ENCODE data around the gene RPS2. TPM values are rescaled to one million over a fixed set of nuclear protein-coding genes. Genes with fewer than 3 reads are reported as not detected.

RPS2 gene
- total RNA-seq, 2 experiments from 2014 or later: 2,461 to 3,120 TPM

DNA sequence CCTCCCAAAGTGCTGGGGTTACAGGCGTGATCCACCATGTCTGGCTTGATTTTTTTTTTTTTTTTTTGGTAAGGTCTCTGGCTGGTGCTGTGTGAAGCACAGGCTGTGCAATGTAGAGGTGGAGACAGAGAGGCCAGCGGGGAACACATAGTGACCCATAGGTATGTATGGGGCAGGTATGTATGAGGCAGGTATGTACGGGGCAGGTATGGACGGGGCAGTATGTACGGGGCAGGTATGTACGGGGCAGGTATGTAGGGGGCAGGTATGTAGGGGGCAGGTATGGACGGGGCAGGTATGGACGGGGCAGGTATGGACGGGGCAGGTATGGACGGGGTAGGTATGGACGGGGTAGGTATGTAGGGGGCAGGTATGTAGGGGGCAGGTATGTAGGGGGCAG lies 15.1 kb downstream of the RPS2 start:
- CTCF ChIA-PET (ENCODE audit: unreplicated experiment): no interaction called here
- Histone ChIP-seq H3K79me2 (ENCODE audit: insufficient read depth, low read depth, low read length) (no peaks in the 10 kb centered on the region), H3K4me2 (ENCODE audit: low read length) (no peak overlapping the region), H2AFZ (ENCODE audit: low read length) (no peak overlapping the region), H3K4me1 (ENCODE audit: insufficient read depth, low read length, poor library complexity, severe bottlenecking) (no peaks in the 10 kb centered on the region), H3K4me3 (ENCODE audit: low read depth, low read length, poor library complexity, severe bottlenecking) (no peak overlapping the region), H3K9me2 (ENCODE audit: insufficient read depth, low read length) (no peaks in the 10 kb centered on the region), H3K9me3 (ENCODE audit: low read length) (no peaks in the 10 kb centered on the region), H3K36me3 (ENCODE audit: insufficient read depth, low read length) (no peaks in the 10 kb centered on the region), H4K20me1 (ENCODE audit: insufficient read depth, low read length) (no peaks in the 10 kb centered on the region), H3K27ac (ENCODE audit: low read depth, low read length, poor library complexity, severe bottlenecking) (no peak overlapping the region)
- intact Hi-C loops (cut with micrococcal nuclease; ENCODE audit: unreplicated experiment): no loop called here
- DNase-seq (ENCODE audit: low spot score): no peak
- BruUV-seq (replicated peaks): no TSS peak
- POLR2A ChIA-PET: interaction anchor here (0.7 kb wide), 1 partner anchor 71 kb away, joined by 4 read pairs; no protein-coding TSS in a partner anchor
- no peak for TF ChIP-seq EZH2phosphoT487 (IDR thresholded peaks at IDR 0.05; ENCODE audit: borderline replicate concordance, low read depth, low read length)
- TF ChIP-seq, protein P1, sequence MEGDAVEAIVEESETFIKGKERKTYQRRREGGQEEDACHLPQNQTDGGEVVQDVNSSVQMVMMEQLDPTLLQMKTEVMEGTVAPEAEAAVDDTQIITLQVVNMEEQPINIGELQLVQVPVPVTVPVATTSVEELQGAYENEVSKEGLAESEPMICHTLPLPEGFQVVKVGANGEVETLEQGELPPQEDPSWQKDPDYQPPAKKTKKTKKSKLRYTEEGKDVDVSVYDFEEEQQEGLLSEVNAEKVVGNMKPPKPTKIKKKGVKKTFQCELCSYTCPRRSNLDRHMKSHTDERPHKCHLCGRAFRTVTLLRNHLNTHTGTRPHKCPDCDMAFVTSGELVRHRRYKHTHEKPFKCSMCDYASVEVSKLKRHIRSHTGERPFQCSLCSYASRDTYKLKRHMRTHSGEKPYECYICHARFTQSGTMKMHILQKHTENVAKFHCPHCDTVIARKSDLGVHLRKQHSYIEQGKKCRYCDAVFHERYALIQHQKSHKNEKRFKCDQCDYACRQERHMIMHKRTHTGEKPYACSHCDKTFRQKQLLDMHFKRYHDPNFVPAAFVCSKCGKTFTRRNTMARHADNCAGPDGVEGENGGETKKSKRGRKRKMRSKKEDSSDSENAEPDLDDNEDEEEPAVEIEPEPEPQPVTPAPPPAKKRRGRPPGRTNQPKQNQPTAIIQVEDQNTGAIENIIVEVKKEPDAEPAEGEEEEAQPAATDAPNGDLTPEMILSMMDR (conservative IDR thresholded peaks at IDR 0.05; ENCODE audit: low read length): no peak

DNA sequence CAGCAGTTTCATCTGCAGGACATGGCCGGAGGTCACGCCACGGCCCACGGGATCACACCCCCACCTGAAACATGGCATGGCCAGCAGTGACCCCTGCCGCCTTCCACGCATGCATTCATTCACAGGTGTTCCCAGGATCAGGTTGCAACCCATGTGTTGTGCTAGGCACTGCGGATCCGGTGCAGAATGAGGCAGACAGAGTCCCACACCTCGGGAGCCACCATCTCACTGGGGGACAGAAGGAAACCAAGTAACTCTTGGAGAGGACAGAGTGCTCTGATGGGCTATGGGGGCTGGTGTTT lies 17.3 kb downstream of the RPS2 start:
- Histone ChIP-seq H3K4me1 (ENCODE audit: insufficient read depth, low read length, poor library complexity, severe bottlenecking) (peaks cover 8% of the 10 kb centered on the region), H3K36me3 (ENCODE audit: insufficient read depth, low read length) (no peaks in the 10 kb centered on the region), H3K27ac (ENCODE audit: low read depth, low read length, poor library complexity, severe bottlenecking) (no peak overlapping the region), H3K9me3 (ENCODE audit: low read length) (no peaks in the 10 kb centered on the region), H3K79me2 (ENCODE audit: insufficient read depth, low read depth, low read length) (no peaks in the 10 kb centered on the region), H4K20me1 (ENCODE audit: insufficient read depth, low read length) (no peaks in the 10 kb centered on the region), H3K9me2 (ENCODE audit: insufficient read depth, low read length) (no peaks in the 10 kb centered on the region), H3K4me3 (ENCODE audit: low read depth, low read length, poor library complexity, severe bottlenecking) (no peak overlapping the region), H2AFZ (ENCODE audit: low read length) (no peak overlapping the region), H3K4me2 (ENCODE audit: low read length) (no peak overlapping the region)
- CTCF ChIA-PET (ENCODE audit: unreplicated experiment): no interaction called here
- DNase-seq (ENCODE audit: low spot score): no peak
- POLR2A ChIA-PET: no interaction called here
- no peak for TF ChIP-seq EZH2phosphoT487 (IDR thresholded peaks at IDR 0.05; ENCODE audit: borderline replicate concordance, low read depth, low read length)
- TF ChIP-seq, protein P1 (conservative IDR thresholded peaks at IDR 0.05; ENCODE audit: low read length): no peak
- intact Hi-C loops (cut with micrococcal nuclease; ENCODE audit: unreplicated experiment): no loop called here
- BruUV-seq (replicated peaks): no TSS peak

DNA sequence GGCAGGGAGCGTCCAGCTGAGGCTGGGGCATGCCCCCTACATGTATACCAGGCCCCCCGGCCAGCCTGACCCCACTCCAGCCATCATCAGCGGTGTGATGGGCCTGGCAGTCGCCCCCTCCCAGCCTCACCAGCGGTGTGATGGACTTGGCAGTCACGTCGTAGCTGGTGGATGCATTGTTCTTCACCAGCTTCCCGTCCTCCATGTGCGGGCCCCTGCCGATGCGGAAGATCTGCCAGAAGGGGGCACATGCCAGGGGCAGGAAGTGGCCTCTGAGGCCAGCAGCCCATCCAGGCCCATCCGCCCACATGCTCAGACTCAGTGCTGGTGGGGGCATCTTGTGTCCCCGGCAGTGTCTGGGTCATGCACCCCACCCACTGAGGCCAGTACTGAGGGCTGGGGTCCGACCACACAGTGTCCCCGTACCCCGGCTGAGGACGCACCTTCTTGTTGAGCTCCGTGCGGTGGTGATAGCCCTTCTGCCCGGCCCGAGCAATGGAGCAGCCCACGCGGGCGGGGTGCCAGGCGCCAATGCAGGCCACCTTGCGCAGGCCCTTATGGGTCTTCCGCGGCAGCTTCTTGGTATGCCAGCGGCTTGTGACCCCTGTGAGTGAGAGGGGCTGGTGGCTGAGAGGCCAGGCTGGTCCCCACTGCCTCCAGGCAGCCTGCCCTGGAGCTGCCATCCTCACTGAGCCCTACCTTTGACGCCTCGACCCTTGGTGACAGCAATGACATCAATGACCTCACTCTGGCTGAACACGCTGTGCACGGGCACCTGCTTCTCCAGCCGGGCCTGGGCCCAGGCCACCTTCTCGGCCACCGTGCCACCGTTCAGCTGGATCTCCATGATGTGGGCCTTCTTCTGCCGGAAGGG lies 17.9 kb downstream of the RPS2 start:
- no peak for DNase-seq (ENCODE audit: low spot score)
- Histone ChIP-seq H3K9me3 (ENCODE audit: low read length) (no peaks in the 10 kb centered on the region), H3K9me2 (ENCODE audit: insufficient read depth, low read length) (no peaks in the 10 kb centered on the region), H4K20me1 (ENCODE audit: insufficient read depth, low read length) (no peaks in the 10 kb centered on the region), H3K79me2 (ENCODE audit: insufficient read depth, low read depth, low read length) (no peaks in the 10 kb centered on the region), H3K27ac (ENCODE audit: low read depth, low read length, poor library complexity, severe bottlenecking) (no peak overlapping the region), H3K4me1 (ENCODE audit: insufficient read depth, low read length, poor library complexity, severe bottlenecking) (peaks cover 14% of the 10 kb centered on the region), H3K4me3 (ENCODE audit: low read depth, low read length, poor library complexity, severe bottlenecking) (no peak overlapping the region), H3K36me3 (ENCODE audit: insufficient read depth, low read length) (no peaks in the 10 kb centered on the region), H3K4me2 (ENCODE audit: low read length) (no peak overlapping the region), H2AFZ (ENCODE audit: low read length) (no peak overlapping the region)
- TF ChIP-seq EZH2phosphoT487 (IDR thresholded peaks at IDR 0.05; ENCODE audit: borderline replicate concordance, low read depth, low read length): no peak
- TF ChIP-seq, protein P1 (conservative IDR thresholded peaks at IDR 0.05; ENCODE audit: low read length): no peak
- intact Hi-C loops (cut with micrococcal nuclease; ENCODE audit: unreplicated experiment): no loop called here
- BruUV-seq (replicated peaks): no TSS peak
- ChIA-PET CTCF (ENCODE audit: unreplicated experiment) (no interaction called here), POLR2A (no interaction called here)

All from OCI-LY7 (cell line).